Forelimb muscle (tissue), 1 donor: ENCODE data around the gene ARMC2. TPM values are rescaled to one million over a fixed set of nuclear protein-coding genes. Genes with fewer than 3 reads are reported as not detected.
"Not testable (repeated sequence)": the region's sequence is repeated elsewhere in the genome, so short reads cannot be mapped to it uniquely, and the experiment has no call there.

Source experiments
- DNase-seq: peaks from one replicate; pipeline ENCODE4 v3.0.0-alpha.2; 2013; ENCODE audit warnings: low read depth
- polyA plus RNA-seq: library from polyadenylated mRNA; unstranded; fragments of 120-200 nt; gene quantifications from one replicate; pipeline ENCODE4 v1.2.1, GENCODE V29; 2013; ENCODE audit not compliant: insufficient read length

The ARMC2 gene
- polyA plus RNA-seq, 1 donor, result 7.8 TPM

GRCh38 chr6:108869876-108870275 is 21.7 kb downstream of the ARMC2 start:
- DNase-seq, result no peak

GRCh38 chr6:108870357-108870756 is 22.1 kb downstream of the ARMC2 start:
- DNase-seq, result no peak

GRCh38 chr6:108872141-108872557 is 23.9 kb downstream of the ARMC2 start:
- no peak for DNase-seq

GRCh38 chr6:108872575-108872974 is 24.4 kb downstream of the ARMC2 start:
- DNase-seq, result no peak

GRCh38 chr6:108873251-108873650 is 25.0 kb downstream of the ARMC2 start:
- DNase-seq, result no peak

GRCh38 chr6:108873971-108874370 is 25.7 kb downstream of the ARMC2 start:
- no peak for DNase-seq

- DNase-seq, result no peak
These were observed 26.4 kb downstream of the ARMC2 start for GRCh38 chr6:108874470-108875160.

- DNase-seq, result no peak
These were observed 26.9 kb downstream of the ARMC2 start for GRCh38 chr6:108875161-108875555.

GRCh38 chr6:108877046-108877751 is 29.0 kb downstream of the ARMC2 start:
- DNase-seq, result peak; percentile 73

- DNase-seq, result no peak
These were observed 30.7 kb downstream of the ARMC2 start for GRCh38 chr6:108878942-108879341.

GRCh38 chr6:108883172-108883571 is 35.0 kb downstream of the ARMC2 start:
- DNase-seq, result no peak

- no peak for DNase-seq
These were observed 36.2 kb downstream of the ARMC2 start for GRCh38 chr6:108884211-108885059.

- DNase-seq, result no peak
These were observed 39.8 kb downstream of the ARMC2 start for GRCh38 chr6:108888052-108888451.

- DNase-seq, result no peak
These were observed 40.5 kb downstream of the ARMC2 start for GRCh38 chr6:108888745-108889144.

GRCh38 chr6:108890898-108891297 is 42.7 kb downstream of the ARMC2 start:
- not testable (repeated sequence) for DNase-seq

- no peak for DNase-seq
These were observed 47.3 kb downstream of the ARMC2 start for GRCh38 chr6:108895571-108895970.

GRCh38 chr6:108896111-108896661 is 48.0 kb downstream of the ARMC2 start:
- DNase-seq, result no peak

GRCh38 chr6:108897371-108897770 is 49.1 kb downstream of the ARMC2 start:
- DNase-seq, result no peak

- no peak for DNase-seq
These were observed 54.2 kb downstream of the ARMC2 start for GRCh38 chr6:108902382-108902792.

- DNase-seq, result no peak
These were observed 55.6 kb downstream of the ARMC2 start for GRCh38 chr6:108903796-108904195.

GRCh38 chr6:108904741-108905140 is 56.5 kb downstream of the ARMC2 start:
- no peak for DNase-seq
